Measurements from ENCODE around the gene LIM2.

Gene LIM2

DNA sequence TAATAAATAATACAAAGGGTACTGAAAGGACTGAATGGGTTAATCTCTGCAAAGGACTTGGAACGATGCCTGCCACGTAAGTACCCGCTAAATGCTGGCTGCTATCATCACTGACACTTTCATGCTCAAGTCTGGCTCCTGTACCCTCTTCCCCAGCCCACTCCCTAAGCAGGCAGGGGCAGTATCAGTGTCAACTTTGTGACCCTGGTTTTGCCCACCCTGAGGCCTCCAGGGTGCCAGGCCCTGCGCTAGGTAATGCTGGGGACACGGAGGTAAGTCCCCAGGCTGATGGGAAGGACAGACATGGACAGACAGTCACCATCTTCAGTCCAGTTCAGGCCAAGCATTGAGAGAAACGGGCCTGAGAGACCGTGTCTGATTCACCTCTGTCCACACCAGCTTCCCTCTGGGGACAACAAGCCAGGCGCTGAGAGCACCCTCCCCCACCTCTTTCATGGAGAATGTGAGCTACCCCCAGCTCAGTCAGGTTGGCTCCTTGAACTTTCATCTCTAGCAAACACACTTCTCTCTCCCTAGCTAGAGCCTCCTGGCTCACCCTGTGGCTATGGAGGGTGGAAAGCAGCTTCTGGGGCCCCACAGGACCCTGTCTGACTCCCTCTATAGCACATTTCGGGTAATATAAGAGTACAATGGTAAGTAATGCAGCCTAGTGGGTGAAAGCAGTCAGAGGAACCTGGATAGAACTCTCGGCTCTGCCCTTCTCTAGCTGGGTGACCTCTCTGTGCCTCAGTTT, 22.4 kb downstream of the LIM2 start:
- peak; percentile 65 for DNase-seq (ENCODE audit: low spot score)

DNA sequence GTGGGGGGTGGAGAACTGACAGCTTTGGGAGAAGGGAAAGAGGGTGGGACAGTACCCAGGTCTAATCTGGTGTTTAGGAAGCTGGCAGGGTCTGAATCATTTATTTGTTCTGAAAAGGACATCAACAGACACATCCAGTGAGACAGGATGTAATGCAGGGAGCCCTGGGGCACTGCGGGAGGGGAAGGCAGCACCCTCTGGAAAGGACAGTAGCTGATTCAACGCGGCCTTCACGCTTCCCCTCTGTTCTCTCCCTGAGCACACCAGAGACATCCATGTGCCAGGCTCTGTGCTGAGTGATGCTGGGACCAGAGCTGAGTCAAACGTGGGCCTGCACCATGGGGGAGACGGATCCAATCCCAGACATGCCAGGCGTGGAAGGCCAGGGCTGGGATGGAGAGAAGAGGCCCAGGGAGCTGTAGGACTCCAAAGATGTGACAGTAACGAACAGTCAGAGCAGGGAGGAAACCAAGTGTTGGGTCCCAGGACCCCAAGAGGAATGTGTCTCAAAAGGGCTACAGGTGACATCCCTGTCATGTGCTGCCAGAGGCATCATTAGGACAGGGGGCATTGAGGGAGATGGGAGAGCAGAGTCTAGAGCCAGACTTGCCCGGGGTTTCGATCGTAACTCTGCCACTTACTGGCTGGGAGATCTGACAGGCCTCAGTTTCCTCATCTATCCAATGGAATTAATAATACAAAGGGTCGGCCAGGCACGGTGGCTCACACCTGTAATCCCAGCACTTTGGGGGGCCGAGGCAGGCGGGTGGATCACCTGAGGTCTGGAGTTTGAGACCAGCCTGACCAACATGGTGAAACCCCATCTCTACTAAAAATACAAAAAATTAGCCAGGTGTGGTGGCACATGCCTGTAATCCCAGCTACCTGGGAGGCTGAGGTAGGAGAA, 23.3 kb downstream of the LIM2 start:
- DNase-seq (ENCODE audit: low spot score): peak; percentile 72

DNA sequence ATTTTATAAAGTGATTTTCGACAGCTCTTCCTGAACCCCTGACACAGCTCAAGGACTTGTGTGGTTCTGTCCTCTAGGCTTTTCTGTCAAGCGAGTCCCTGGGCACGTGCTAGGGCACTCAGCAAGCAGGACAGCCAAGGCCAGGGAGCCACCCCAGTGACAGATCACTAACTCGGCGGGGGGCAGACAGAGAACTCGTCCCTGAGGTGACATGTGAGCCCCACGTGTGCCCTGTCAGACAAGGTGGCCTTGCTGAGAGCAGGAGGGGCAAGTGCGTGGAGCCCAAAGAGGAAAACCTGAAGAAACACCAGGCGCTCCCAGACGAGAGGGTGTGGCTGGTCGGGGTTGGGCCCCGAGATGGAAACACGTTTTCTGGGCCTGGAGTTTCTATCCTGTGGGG, 26.5 kb downstream of the LIM2 start:
- DNase-seq (ENCODE audit: low spot score): no peak

DNA sequence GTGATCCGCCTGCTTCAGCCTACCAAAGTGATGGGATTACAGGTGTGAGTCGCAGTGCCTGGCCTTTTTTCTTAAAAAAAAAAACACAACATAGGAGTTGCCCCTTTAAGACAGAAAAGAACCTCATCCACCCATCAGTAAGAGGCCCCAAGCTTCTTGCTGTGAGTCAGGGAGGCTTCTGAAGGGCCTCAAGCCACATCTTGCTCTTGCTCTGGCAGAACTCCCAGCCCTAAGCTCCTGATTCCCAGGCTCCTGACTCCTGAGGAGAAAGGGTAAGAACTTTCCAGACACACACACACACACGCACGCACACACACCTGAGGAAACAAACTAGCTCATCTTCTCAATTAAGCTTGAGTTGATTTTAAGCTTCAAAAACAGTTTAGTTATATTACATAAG, 28.5 kb downstream of the LIM2 start:
- DNase-seq (ENCODE audit: low spot score): peak; percentile 37

DNA sequence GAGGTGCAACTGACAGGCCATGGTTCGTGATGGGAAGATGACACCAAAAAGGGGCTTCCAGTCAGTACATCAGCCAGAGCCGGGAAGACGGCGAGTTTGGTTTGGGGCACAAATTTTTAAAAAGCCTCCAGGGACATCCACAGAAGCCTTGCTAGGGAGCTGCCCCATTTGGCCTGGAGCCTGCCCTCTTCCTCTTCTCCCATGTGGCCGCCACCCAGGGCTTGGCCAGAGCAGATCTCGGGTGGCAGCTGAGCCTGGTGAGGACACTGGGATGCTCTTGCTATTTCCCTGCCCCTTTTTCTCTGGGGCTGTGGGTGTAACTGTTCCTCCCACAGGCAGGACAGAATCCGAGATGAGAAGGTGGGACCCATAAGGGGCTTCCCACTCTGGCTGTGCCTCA, 29.8 kb downstream of the LIM2 start:
- no peak for DNase-seq (ENCODE audit: low spot score)

DNA sequence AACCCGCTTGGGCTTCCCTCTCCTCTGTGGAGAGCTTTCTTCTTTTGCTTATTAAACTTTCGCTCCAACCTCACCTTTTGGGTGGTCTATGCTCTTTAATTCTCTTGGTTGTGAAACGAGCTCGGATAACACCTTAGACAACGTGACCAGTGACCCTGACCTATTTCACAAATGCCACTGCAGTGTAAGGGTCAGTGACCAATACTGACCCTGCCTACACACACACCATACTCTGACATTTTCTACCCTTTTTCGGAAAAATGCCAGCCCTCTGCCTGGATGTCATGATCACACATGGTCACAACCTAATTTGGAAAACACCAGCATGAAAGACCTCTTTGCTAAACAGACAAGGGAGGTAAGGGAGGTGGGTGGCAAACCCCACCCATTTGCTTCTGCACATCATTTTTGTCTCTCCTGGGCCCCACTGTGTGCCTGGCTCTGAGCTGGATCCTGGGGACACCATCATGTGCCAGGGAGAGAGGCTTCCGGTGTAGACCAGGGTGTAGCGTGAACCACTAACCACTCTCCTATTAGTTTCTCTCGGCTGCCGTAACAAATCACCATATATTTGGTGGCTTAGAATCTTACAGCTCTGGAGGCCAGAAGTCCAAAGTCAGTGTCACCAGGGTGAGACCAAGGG, 31.5 kb downstream of the LIM2 start:
- DNase-seq (ENCODE audit: low spot score): no peak

DNA sequence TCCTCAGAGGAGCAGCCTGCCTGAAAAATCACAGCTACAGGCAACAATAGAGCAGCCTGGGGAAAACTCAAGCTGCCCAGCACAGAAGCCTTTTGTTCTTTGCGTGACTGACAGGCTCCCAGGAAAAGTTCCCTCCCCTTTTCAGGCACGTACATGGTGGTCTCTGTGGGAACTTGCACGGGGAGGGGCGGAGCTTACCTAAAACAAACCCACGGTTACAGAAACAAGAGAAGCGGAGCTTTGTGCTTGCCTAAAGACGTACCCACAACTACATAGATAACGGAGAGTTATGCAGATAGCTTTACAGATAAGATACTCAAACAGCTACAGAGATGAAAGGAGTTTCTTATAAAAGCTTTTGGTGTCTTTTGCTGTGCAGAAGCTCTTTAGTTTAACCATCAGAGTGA, 33.0 kb downstream of the LIM2 start:
- DNase-seq (ENCODE audit: low spot score): peak; percentile 90

DNA sequence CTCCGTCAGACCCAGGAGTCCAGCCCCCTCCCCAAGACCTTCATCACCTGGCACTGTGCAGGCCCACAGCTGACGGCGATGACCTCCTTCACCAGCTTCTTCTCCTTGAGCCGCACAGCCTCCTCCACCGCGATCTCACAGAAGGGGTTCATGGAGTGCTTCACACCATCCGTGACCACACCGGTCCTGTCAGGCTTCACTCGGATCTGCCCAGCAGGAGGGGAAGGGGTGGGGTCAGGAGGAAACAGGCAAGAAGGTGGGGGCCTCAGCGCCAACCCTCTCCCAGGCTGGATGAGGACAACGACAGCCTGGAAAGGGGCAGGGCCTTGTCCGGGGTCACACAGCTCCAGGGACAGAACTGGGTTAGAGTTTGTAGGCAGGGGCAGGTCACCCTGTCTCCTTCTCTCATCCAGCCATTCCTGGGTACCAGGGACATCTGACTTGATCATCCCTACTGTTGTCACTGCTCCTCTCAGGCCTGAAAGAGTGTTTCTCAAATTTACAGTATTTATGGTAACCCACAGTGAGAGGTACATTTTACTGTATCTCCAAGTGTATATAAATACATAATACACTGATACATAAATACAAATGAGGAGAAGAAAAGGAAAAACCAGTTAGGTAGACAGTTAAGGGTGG, 33.6 kb downstream of the LIM2 start:
- no peak for DNase-seq (ENCODE audit: low spot score)

DNA sequence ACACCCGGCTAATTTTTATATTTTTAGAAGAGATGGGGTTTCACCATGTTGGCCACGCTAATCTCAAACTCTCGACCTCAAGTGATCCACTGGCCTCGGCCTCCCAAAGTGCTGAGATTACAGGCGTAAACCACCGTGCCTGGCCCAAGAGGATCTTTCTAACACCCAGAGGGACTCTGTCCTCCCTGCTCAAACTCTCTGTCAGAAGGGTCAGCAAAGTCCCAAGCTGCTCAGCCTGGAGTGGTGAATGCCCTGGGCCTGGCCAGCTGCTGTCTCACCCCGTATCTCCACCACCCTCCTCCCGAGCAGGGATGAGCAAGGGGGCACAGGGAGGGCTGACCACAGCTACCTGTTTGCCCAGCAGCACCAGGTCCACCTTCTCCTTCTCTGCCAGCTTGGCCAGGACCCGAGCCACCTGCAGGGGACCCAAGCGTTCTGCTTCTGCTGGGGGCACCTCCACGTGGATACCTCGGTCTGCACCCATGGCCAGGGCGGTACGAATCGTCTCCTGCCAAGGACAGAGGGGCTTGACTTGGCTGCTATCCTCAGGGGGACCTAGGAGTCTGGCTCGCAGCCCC, 34.9 kb downstream of the LIM2 start:
- no peak for DNase-seq (ENCODE audit: low spot score)

DNA sequence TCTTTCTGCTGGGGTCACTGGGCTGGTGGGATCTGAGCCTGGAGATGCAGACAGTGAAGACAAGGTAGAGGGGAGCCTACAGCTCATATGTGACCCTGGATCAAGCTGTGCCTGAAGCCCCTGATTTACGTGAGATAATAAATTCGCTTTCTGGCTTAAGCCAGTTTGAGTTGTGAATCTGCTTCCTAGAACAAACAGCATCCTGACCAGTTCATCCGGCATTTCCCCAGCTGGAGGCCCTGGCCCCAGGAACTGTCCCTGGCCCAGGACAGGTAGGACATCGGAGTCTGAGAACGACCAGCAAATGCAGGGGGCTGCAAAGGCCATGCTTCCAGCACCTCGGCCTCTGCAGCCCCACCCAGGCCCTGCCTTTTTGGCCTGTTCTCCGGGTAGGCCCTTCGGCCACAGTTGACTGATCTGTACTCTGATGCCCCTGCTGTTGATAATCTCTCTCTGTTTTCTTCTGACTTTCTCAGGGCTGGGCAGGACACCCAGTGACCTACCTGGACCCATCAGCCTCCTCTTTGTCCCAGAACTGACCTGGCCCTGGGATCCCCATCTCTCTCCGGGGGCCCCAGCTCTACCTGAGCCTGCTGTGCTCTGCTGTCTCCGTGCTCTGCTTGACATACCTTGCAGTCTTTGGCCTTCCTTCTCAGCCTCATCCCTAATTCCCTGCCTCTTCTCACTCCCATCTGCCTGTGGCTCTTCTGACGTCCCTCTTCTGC, 36.3 kb downstream of the LIM2 start:
- no peak for DNase-seq (ENCODE audit: low spot score)

DNA sequence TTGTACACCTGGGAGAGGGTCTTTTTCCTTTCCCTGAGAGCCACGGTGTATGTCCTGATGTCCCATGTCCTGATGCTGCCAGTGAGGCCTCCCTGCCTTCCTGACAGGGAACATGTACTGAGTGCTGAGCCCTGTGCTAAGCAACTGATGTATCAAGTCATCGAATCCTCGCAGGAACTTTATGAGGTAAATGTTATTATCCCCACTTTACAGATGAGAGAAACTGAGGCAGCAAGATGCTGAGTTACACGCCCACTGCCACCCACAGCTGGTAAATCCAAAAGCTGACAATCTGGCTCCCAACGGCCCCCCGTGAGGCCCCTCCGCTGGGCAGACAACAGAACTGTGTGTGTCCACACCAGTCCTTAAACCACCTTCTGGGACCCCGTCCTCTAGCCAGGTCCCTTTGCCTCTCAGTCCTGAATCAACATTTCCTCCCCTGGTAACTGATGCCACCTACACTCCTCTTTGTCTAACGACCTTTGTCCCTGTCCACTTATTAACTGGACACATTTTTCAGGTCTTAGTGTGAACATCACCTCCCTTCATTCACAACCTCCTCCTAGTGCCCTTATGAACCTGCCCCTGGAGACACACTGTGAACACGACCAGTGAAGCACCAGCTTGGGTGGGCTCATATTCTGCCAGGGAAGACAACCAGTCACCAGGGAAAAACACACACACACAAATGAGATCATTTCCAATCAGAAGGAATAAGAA, 40.4 kb downstream of the LIM2 start:
- no peak for DNase-seq (ENCODE audit: low spot score)

DNA sequence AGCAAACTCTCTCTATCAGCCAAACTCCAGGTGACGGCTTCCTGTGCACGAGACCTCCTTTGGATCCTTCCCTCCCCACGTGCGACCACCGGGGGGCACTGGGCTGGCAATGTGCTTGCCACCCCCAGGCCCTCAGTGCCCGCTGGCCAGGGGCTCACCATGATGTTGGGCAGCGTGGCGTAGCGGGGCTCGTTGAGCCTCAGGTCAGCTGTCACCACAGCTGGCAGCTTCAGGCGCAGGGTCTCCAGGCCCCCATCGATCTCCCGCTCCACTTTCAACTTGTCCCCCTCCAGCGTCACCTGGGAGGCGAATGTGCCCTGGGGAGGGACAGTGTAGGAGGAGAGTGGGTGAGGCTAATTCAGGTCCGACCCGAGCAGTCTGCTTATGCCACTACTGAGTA, 41.0 kb downstream of the LIM2 start:
- DNase-seq (ENCODE audit: low spot score): no peak

DNA sequence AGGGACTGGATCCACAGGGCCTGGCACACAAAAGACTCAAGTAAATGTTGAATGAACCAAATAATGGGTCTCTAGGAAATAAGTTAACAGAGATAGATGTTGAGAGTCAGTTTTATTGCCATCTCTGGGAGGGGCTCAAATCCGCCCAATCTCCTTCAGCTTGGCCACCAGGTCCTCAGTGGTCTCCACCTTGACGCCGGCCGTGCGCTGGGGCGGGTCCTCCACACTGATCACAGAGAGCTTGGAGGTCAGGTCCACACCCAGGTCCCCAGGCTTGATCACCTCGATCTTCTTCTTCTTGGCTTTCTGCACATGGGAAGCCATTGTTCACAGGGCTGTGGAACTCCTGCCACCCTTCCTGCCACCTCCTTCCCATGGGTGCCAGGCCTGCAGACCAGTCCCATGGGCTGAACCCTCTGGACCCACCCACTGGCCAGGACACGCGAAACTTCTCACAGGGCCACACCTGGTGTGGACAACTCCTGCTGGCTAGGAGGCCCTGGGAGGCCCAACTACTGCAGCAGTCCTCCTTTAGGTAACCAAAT, 42.6 kb downstream of the LIM2 start:
- no peak for DNase-seq (ENCODE audit: low spot score)

DNA sequence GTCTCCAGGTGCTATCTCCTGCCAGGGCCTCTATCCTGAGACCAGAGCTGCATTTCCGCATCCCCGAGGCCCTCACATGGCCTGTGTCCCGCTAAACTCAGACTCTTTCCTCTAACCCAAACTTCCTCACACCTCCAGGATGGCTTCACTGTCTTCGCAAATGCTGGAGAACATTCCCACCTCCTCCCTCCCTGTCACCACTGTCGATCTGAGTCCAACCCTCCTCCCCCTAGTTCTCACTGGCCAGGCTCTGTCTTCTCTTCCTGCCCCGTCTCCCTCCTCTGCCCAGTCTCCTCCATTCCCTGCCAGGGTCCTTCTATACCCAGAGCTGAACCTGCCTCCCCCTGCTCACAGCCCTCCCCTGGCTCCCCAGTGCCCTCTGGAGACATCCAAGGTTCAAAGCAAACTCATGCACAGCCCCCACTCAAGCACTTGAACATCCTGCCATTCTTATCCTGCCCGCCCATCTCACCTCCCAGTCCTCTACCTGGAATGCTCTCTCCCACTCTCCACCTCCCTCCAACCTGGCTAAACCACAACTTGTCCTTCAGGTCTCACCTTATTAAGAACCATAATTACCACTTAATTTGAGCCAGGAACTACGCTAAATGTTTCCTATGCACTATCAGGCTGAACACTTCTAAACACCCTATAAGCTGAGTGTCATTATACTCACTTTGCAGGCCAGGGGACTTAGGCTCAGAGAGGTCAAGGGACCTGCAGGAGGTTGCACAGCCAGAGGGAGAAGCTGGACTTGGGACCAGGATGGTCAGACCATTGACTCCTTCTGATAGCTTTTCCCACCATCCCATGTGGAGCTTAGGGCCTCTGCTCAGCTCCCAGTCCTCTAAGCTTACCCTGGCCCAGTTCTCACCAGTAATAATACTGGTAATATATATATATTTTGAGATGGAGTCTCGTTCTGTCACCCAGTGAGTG, 44.9 kb downstream of the LIM2 start:
- no peak for DNase-seq (ENCODE audit: low spot score)

DNA sequence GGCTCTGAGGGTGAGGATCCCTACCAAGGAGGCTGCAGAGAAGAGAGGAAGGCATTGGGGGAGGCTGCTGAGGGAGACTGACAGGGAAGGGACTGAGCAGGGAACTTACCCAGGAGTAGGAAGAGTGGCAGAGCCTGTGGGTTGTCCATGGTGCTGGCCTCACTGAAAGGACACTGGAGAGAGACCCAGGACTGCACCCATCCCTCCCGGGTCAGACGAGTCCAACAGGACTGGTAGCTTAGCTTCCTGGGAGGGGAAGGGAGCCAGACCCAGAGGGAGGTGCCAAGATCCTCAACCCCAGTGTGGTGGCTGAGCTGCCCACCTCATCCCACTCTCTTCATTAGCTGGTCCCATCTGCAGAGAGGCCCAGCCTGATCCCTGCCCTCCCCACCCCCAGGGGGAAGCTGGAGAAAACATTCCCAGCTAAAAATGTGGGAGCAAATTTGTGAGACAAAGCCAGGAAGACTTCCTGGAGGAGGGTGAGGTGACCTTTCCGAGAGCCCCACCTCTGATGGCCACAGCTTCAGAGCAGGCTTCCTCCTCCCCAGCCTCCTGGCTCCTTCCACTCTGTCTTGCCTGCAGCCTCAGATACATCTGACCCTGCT, 45.7 kb downstream of the LIM2 start, which contains the start of gene VSIG10L:
TSS of gene VSIG10L (minus strand) at position 164 of the 605 bp plus-strand sequence. CDS start at position 149, 15 bp downstream.
- DNase-seq (ENCODE audit: low spot score): no peak

DNA sequence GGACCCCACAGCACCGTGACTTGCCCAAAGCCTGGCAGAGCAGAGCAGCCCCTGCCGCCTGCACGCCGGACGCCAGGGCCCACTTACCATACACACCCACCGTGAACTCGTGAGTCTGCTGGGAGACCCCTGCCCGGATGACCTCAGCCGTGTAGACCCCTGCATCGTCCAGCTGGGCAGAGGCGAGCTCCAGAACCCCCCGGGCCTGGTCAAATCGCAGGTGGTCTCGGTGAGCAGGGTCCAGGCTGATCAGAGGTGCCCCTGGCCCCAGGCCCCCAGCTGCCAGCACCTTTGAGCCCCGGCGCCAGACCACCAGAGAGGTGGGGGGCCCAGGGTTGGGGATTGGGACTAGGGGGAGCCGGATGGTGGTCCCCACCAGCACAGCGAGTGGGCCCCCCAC, 46.7 kb downstream of the LIM2 start:
- DNase-seq (ENCODE audit: low spot score): no peak

DNA sequence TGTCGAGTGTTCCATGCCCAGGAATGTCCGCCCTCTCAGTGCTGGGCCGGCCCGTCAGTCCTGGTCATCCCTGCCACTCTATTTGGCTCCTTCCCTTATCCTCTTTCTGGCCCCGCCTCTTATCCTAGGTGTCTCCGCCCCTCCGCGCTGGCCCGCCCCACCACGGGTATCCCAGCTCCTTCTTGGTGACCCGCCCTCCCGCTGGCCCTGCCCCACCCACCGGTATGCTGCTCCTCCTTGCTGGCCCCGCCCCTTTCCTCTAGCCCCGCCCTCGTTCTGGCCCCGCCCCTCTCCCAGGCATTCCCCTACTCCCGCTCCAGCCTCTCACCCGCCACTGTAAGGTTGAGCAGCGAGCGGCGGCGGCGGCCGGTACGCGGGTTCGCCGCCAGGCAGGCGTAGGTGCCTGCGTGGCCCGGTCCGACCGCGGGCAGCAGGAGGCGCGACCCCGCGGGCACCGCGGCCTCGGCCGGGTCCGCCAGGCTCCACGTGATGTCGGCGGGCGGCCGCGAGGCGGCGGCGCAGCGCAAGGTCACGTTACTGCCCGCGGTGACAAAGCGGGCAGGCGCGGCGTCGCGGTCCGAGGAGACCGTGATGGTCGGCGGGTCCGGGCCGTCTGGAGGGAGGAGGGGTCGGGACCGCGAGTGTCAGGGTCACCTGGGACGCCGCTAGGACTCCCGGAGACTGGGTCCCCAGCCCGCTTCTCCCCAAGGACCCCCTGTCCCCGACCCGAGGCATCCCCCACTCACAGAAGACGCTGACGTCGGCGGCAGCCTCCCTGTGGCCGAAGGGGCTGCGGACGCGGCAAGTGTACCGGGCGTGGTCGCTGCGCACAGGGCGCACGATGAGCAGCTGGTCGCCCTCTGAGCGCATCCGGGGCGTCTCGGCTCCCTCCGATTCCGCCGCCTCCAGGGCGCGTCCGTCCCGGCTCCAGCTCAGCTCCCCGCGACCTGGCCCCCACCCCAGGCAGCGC, 47.8 kb downstream of the LIM2 start:
- DNase-seq (ENCODE audit: low spot score): peak; percentile 90

Data from pons (tissue), 1 donor.